ENCODE measurements around the gene ITGB2. TPM values are rescaled to one million over a fixed set of nuclear protein-coding genes. Genes with fewer than 3 reads are reported as not detected.

ITGB2 gene
- total RNA-seq, 1 experiment from 2014 or later, result 0.05 TPM

DNA sequence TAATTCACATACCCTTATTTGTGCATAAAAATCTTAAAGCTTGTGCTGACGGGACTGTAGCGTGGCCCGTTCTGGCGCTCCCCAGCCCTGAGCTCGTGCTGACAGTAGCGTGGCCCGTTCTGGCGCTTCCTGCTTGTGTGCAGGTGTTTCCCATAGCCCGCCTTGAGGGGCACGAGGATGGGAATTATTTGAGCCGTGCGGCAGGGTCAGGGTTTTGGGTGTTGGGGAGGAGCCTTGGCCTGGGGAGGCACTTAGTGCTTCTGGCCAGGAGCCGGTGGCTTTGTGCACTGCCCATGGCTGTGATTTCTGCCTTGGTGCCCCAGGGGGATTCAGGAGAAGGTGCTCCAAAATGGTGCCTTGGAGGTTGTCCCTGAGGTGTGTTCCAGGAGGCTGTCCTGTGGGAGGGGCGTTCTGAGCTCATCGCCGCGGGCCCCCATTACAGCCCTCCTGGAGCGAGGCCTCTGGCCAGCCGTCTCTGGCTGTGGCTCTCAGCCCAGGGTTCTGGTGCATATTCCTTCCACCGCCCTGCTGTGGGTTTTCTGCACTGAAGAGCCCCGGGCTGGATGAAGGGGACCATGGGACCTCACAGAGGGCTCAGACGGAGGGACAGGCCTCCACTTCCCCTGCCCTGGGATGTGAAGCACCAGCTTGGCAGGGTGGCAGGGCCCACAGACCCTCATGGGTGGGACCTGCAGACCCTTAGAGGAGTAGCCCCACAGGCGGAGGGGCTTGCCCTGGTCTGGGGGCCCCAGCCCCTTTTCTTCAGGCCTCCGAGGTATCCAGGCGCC, 25.7 kb upstream of the ITGB2 start:
- in situ Hi-C loops (cut with HindIII; ENCODE audit: low pct_unique_long_range_greater_than_20kb, low sequenced_read_pairs), result no loop called here
- DNase-seq (ENCODE audit: low read depth, low spot score), result no peak

DNA sequence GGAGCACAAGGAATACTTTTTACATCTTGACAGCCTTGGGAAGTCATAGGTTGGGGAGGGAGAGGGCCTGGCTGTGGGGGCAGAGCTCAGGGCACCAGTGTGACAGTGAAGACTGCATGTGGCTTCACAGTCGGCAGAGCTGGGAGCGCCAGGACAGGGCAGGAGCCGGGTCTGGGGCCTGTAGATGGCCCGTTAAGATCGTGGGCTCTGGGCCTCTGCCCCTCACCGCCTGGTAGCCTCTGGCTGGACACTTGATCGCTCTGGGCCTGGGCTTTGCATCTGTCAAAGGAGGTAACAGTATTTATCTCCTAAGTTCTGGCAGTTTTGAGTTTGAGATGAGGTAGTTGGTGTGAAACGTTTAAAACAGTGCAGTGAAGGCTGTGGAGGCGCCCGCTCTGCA, 23.9 kb upstream of the ITGB2 start:
- DNase-seq (ENCODE audit: low read depth, low spot score), result no peak
- in situ Hi-C loops (cut with HindIII; ENCODE audit: low pct_unique_long_range_greater_than_20kb, low sequenced_read_pairs), result no loop called here

DNA sequence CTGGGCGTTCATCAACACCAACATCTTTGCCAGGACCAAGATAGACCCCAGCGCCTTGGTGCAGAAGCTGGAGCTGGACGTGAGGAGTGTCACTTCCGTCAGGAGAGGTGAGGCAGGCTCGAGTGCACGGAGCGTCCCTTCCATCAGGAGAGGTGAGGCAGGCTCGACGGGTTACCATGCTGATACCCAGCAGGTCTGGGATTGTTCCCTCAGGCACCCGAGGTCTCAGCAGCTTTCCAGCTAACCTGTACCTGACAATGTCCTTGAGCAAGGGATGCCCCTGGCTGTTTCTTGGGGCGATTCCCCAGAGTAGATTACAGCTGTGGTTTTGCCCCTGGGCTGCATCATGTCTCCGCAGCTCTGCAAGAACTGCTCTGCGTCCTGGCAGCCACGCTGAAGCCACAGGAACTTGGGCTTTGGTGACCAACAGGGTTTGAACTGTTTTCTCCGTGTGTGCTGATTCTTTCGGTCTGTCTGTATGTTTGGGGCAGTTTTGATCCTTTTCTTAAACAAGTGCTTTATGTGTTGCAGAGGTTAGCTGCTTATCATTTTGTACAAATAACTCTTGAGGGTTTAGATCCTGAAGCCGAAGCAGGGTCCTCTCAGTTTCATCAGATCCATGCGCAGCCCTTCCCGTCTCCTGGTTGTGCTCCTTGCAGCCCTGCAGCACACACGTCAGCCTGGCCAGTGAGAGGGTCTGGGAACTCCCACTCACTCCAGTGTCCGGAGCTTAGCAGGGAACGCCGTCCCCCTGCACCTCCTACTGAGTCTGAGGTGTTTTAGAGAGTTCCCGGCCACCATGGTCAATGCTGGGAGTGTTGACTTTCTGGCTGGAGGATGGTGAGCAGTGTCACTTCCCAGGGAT, 23.2 kb upstream of the ITGB2 start:
- in situ Hi-C loops (cut with HindIII; ENCODE audit: low pct_unique_long_range_greater_than_20kb, low sequenced_read_pairs), result no loop called here

DNA sequence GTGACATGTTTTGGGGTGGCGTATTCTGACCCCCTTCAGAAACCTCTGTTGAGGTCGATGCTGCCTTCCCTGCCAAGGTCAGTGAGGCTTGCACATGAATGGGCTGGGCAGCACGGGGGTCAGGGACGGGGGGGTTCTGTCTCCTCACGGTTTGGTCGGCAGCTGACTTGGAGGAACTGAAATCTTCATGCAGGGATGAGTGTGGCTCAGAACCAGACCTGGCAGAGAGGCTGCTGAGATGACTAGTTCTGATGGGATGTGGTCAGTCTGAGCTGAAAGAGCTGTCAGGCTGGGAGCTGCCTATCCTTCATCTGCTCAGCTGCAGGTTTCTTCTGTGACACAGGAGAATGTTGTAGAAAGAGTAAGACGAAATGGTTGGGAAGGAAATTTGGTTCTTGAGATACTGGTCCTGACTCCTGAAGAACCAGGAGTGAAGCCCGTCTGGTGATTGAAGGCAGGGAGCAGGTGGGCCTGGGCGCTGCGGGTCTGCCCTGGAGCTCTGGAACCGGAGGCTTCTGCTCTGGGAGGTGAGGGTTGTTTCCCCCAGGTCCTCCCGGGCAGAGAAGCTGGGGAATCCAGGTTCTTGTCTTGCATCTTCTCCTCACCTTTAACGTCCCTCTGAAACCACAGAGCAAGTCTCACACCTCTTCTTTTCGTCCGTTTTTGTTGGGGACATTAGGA, 22.4 kb upstream of the ITGB2 start:
- DNase-seq (ENCODE audit: low read depth, low spot score), result no peak
- in situ Hi-C loops (cut with HindIII; ENCODE audit: low pct_unique_long_range_greater_than_20kb, low sequenced_read_pairs), result no loop called here

More for the DNA sequence above, 23.2 kb upstream of the ITGB2 start:
- no peak for DNase-seq (ENCODE audit: low read depth, low spot score)

DNA sequence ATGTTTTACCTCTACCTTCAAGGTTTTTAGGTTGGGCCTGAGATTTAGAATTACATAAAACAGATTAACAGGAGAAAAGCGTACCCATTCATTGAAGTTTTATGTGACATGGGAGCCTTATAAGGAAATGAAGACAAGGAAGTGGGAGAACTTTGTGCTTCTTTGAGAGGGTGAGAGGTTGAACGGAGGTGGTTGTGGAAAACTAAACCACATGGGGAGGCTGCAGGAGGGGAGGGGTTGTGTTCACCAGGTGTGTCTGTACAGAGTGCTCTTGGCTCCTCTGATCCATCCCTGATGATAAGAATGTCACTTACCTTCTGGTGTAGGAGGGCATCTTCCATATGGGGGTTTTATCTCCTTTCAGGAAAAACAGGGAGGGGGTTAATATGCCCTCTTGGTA, 21.9 kb upstream of the ITGB2 start:
- DNase-seq (ENCODE audit: low read depth, low spot score), result no peak
- in situ Hi-C loops (cut with HindIII; ENCODE audit: low pct_unique_long_range_greater_than_20kb, low sequenced_read_pairs), result no loop called here

DNA sequence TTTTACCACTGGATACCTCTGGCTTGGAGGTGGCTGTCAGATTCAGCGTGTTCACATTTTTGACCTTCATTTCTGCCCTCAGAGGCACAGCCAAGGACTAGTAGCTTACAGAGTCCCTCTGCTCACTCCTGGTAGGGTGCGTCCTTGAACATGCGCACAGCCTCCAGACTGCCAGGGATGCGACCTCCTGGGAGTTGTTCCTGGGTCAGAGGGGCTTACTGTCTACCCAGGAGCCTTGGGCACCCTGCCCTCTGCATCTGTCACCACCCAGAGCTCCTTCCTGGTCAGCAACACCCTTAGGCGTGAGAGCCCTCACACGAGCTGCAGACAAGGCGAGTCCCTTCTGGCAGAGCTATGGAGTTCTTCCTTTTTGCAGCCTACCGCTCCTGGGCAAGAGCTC, 20.9 kb upstream of the ITGB2 start:
- no peak for DNase-seq (ENCODE audit: low read depth, low spot score)
- in situ Hi-C loops (cut with HindIII; ENCODE audit: low pct_unique_long_range_greater_than_20kb, low sequenced_read_pairs), result no loop called here

DNA sequence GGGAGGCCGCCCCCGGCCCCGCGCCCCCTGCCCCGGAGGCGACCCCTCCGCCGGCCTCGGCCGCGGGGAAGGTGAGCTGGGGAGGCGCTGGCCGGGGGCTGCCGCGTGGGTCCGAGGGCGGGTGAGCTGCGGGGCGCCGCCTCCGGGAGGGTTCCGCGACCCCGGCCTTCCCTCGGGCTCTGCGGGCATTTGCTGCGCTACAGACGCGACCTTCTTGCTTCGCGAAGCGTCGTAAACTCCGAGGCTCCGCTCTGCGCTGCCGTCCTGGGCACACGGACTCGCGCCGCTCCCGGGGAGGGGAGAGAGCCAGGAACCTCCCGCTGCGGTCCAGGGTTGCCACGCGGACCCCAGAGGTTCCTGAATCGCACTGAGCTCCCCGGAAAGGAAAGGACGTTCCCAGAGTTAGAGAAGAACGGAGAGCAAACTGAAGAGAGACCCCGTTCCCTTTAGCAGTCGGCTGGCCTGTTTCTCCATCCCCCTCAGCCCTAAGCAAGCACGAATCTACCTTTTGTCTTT, 19.5 kb upstream of the ITGB2 start:
- in situ Hi-C loops (cut with HindIII; ENCODE audit: low pct_unique_long_range_greater_than_20kb, low sequenced_read_pairs), result no loop called here
- no peak for DNase-seq (ENCODE audit: low read depth, low spot score)

DNA sequence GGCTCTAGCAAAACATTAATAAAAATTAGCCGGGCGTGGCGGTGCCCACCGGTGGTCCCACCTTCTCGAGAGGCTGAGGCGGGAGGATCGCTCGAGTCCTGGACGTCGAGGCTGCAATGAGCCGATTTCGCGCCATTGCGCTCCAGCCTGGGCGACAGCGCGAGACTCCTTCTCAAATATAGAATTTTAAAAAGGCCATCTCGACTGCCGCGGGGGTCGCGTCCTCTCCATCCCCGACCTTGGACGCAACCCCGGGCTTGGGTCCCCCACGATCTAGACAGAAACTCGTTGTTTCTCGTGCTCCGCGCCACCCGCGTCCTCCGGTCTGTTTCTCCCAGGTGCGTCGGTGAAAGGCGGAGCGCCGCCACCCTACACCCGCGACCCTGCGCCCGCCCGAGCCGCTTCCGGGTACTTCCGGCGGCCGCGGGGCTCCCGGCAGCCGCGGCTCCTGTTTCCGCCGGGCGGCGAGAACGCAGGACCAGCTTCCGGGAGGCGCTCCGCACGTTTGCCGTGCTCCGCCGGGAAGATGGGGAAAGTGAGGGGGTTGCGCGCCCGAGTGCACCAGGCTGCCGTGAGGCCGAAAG, 18.9 kb upstream of the ITGB2 start, which contains the start of gene SLX9:
Gene SLX9, plus strand, starts transcription at position 498 of the 584 bp plus-strand sequence. Its CDS starts 29 bp downstream, at position 527.
- DNase-seq (ENCODE audit: low read depth, low spot score), result peak; percentile 66
- in situ Hi-C loops (cut with HindIII; ENCODE audit: low pct_unique_long_range_greater_than_20kb, low sequenced_read_pairs), result no loop called here

DNA sequence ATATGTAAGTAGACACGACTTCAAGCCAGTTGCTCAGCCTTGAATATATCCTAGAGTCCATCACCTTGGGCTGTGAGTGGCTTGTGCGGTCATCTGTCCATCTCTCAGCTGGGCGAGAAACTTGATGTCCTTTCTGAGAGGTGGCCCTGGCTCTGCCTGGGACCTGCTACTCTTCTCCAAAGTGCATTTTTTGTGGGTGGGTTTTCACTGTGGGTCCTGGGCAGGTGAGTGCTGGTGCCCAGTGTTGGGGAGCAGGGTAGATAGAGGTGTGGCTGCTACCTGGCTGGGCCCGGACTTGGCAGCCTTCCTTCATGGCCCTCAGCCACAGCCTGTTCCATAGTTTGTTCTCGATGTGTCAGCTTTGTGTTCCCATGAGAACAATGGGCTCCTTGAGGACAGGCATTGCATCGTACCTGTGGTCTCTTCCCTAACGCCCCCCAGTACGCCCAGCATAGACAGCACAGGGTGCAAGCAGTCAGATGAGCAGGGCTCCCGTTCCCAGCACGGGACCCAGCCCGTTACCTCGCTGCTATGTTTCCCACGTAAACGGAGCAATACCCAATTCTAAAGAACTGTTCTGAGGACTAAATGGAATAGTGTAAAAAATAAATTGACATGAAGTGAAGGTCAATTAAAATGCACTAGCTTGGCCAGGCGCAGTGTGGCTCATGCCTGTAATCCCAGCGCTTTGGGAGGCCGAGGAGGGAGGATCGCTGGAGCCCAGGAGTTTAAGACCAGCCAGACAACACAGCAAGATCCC, 18.3 kb upstream of the ITGB2 start:
- DNase-seq (ENCODE audit: low read depth, low spot score), result no peak
- in situ Hi-C loops (cut with HindIII; ENCODE audit: low pct_unique_long_range_greater_than_20kb, low sequenced_read_pairs), result no loop called here

DNA sequence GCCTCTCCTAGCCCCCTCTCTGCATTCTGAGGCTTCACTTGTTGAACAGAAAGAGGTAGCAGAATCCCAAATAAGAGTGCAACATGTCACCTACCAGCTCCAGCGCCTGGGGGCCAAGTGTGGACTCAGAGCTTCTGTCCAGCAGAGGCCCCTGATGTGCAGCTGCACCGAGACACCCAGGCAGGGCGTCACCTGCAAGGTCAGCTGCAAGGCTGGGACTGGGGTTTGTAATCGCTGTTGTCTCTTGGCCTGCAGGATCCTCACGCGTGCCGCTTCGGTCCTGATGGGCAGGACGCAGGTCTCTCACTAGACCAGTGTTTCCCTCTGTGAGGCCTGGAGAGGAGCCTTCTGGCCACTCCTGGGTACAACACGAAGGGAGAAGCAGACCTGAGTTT, 14.8 kb upstream of the ITGB2 start:
- in situ Hi-C loops (cut with HindIII; ENCODE audit: low pct_unique_long_range_greater_than_20kb, low sequenced_read_pairs), result no loop called here
- DNase-seq (ENCODE audit: low read depth, low spot score), result no peak

DNA sequence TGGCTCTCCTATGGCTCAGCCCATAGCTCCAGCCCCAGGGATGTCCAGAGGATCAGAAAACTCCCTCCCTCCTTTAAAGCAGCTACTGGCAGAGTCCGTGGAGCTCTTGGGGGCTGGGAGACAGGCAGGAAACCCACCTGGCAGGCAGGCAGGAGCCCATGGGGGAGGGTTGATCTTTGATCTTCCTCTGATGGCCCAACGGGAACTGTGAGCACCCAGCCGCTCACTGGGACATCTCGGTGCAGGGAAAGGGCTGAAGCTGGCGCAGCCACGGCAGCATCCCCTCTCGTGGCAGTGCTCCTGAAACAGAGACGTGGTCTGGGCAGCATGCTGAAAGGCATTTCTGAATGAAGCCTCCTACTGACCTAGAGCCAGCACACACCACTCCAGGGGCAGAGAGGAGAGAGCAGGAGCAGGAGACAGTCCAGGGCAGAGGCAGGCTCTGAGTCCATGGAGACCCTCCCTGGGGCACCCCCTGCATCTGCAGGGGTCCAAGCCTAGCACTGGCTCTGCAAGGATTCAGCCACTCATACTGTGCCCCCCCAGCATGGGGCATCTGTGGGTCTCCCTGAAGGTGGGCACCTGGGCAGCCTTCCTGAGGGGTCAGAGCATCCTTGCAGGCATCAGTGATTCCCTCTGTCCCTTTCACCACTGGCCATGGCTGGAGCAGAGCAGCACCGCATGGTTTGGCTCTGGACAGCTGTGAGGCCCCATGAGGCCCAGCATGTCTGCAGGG, 14.3 kb upstream of the ITGB2 start:
- no peak for DNase-seq (ENCODE audit: low read depth, low spot score)
- in situ Hi-C loops (cut with HindIII; ENCODE audit: low pct_unique_long_range_greater_than_20kb, low sequenced_read_pairs), result no loop called here

DNA sequence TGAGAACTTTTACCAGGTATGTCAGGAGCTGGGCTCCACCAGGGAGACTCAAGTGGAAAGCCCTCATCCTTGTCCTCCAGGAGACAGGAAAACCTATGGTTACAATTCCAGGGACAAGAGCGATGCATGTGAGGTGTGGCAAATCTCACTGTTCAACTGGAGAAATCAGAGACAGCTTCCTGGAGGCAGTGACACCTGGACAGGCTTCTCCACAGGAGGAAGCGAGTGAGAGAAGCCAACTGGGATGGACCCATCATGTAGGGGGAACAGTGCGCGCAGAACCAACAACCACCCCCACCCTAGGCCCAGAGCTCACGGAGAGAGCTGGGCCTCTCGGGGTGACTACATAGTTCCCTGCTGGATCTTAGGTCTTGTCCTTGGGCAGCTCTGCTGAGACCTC, 13.6 kb upstream of the ITGB2 start:
- no peak for DNase-seq (ENCODE audit: low read depth, low spot score)
- in situ Hi-C loops (cut with HindIII; ENCODE audit: low pct_unique_long_range_greater_than_20kb, low sequenced_read_pairs), result no loop called here

DNA sequence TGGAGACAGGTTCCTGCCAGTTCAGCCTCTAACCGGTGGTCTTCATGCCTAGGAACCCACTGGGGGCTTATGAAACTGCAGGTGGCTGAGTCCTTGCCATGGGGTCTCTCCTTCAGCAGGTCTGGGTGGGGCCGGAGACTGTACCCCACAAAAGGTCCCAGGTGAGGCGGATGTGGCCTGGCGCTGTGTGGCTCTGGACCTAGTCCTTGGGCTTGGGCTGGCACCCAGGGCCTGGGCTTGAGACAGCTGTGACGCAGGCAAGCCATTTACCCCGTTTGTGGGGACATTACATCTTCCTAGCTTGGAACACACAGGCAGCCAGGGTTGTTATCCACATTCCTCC, 13.2 kb upstream of the ITGB2 start:
- no peak for DNase-seq (ENCODE audit: low read depth, low spot score)
- in situ Hi-C loops (cut with HindIII; ENCODE audit: low pct_unique_long_range_greater_than_20kb, low sequenced_read_pairs), result no loop called here

DNA sequence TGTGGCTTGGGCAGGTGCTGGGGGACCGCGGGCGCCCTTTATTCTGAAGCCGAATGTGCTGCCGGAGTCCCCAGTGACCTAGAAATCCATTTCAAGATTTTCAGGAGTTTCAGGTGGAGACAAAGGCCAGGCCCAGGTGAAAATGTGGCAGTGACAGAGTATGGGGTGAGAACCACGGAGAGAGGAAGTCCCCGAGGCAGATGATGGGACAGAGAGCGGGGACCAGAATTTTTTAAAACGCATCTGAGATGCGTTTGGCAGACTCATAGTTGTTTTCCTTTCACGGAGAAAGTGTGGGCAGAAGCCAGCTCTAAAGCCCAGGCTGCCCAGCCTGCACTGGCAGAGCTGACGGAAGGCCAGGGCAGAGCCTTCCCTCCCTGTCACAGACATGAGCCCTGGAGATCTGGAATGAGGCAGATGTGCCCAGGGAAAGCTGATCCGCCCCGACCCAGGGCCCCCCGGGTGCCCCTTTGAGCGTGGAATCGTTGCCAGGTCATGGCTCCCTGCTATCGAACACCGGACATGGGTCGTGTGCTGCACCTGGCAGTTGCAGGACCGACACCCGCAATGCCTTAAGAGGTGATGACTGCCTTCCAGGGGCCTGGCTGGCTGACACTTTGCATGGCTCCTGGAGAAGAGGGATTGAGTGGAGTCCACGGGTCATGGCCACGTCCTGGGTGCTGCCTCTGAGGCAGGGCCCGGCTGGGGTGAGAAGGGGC, 12.7 kb upstream of the ITGB2 start:
- in situ Hi-C loops (cut with HindIII; ENCODE audit: low pct_unique_long_range_greater_than_20kb, low sequenced_read_pairs), result no loop called here
- no peak for DNase-seq (ENCODE audit: low read depth, low spot score)

DNA sequence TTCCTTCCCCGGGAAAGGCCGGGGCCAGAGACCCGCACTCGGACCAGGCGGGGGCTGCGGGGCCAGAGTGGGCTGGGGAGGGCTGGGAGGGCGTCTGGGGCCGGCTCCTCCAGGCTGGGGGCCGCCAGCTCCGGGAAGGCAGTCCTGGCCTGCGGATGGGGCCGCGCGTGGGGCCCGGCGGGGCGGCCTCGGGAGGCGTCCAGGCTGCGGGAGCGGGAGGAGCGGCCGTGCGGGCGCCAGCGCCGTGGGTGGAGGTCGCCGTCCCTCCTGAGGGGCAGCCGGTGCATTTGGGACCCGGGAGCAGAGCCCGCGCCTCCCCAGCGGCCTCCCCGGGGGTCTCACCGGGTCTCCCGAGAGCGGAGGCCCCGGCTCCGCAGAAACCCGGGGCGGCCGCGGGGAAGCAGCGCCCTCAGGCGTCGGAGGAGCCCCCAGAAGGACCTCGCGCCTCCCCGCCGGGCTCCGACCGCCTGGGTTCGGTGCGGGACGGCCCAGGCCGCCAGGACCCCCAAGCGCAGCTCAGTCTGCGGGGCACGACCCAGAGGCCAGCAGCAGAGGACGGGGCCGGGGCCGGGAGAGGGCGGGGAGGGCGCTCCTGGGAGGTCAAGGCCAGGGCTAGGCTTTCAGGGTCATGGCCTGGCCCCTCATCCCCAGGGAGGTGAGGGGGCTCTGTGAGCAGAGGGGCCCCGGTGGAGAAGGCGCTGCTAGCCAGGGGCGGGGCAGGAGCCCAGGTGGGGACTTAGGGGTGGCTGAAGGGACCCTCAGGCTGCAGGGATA, 11.9 kb upstream of the ITGB2 start:
- in situ Hi-C loops (cut with HindIII; ENCODE audit: low pct_unique_long_range_greater_than_20kb, low sequenced_read_pairs), result no loop called here
- DNase-seq (ENCODE audit: low read depth, low spot score), result no peak

All from SK-MEL-5 (cell line).